Stimulated activated CD8-positive, alpha-beta memory T cell treated with anti-CD3 and anti-CD28 coated beads, Interleukin-12 subunit alpha, Interleukin-12 subunit beta, amount 100 ng/mL, for 24 hours (primary cell): ENCODE measurements around the gene CTF1.
A peak's percentile ranks its signal among the peaks of the same experiment; 100 is the strongest.
"Not testable (repeated sequence)": the region's sequence is repeated elsewhere in the genome, so short reads cannot be mapped to it uniquely, and the experiment has no call there.

Experiments used
- DNase-seq: peaks from one replicate; pipeline ENCODE4 v3.0.0-alpha.2; 2020; ENCODE audit errors: extremely low read depth

The CTF1 gene

GRCh38 chr16:30896261-30896888 is at the start of gene CTF1:
Gene CTF1, plus strand, starts transcription at chr16:30896614. Its CDS starts 30 bp downstream, at chr16:30896644.
- DNase-seq: no peak

- DNase-seq: no peak
Measured at GRCh38 chr16:30846649-30847402, 49.6 kb upstream of the CTF1 start.

GRCh38 chr16:30850246-30850645 is 46.2 kb upstream of the CTF1 start:
- DNase-seq: no peak

GRCh38 chr16:30853758-30854157 is 42.7 kb upstream of the CTF1 start:
- DNase-seq: no peak

- no peak for DNase-seq
Measured at GRCh38 chr16:30858111-30858495, 38.3 kb upstream of the CTF1 start.

GRCh38 chr16:30858829-30859423 is 37.5 kb upstream of the CTF1 start:
- no peak for DNase-seq

- not testable (repeated sequence) for DNase-seq
Measured at GRCh38 chr16:30860729-30861128, 35.7 kb upstream of the CTF1 start.

GRCh38 chr16:30863178-30863577 is 33.2 kb upstream of the CTF1 start:
- not testable (repeated sequence) for DNase-seq

GRCh38 chr16:30866031-30866430 is 30.4 kb upstream of the CTF1 start:
- no peak for DNase-seq

- no peak for DNase-seq
Measured at GRCh38 chr16:30867747-30868146, 28.7 kb upstream of the CTF1 start.

- DNase-seq: no peak
Measured at GRCh38 chr16:30870904-30871303, 25.5 kb upstream of the CTF1 start.

- DNase-seq: no peak
Measured at GRCh38 chr16:30874244-30874820, 22.1 kb upstream of the CTF1 start.

- DNase-seq: peak; percentile 70
Measured at GRCh38 chr16:30874821-30875717, 21.3 kb upstream of the CTF1 start.

GRCh38 chr16:30875871-30876801 is 20.3 kb upstream of the CTF1 start:
- DNase-seq: no peak

GRCh38 chr16:30876867-30877266 is 19.5 kb upstream of the CTF1 start:
- DNase-seq: no peak

- no peak for DNase-seq
Measured at GRCh38 chr16:30882429-30883310, 13.7 kb upstream of the CTF1 start.

GRCh38 chr16:30884760-30885159 is 11.7 kb upstream of the CTF1 start:
- no peak for DNase-seq

GRCh38 chr16:30885196-30885595 is 11.2 kb upstream of the CTF1 start:
- no peak for DNase-seq

GRCh38 chr16:30886145-30886544 is 10.3 kb upstream of the CTF1 start:
- no peak for DNase-seq

- DNase-seq: no peak
Measured at GRCh38 chr16:30887927-30888326, 8.5 kb upstream of the CTF1 start.
